Muscle of back (tissue), 13 donors: ENCODE results near the gene PRND. TPM values are rescaled to one million over a fixed set of nuclear protein-coding genes. Genes with fewer than 3 reads are reported as not detected.
A peak's percentile ranks its signal among the peaks of the same experiment; 100 is the strongest.

Experiments
- DNase-seq, 3 donors: peaks; one replicate each; pipeline versions ENCODE4 v3.0.0 to v3.0.0-alpha.2; 2013
- long read RNA-seq, 9 donors: transcript quantifications; one replicate each; lab custom pipeline, GENCODE V29; 2026
- polyA plus RNA-seq, 10 donors: library from polyadenylated mRNA; unstranded; fragments of 120-200 nt; gene quantifications; one replicate each; pipeline ENCODE4 v1.2.1, GENCODE V29; 2013; ENCODE audit not compliant: insufficient read length in 10 of 10

Gene PRND, protein sequence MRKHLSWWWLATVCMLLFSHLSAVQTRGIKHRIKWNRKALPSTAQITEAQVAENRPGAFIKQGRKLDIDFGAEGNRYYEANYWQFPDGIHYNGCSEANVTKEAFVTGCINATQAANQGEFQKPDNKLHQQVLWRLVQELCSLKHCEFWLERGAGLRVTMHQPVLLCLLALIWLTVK
- polyA plus RNA-seq = 10 to 100 TPM; 34.5 to 54.2 (median 42.3) TPM
- long read RNA-seq, donor 1, transcript PRND-201 (2 exons, 3,980 nt) = major isoform, 20 of 20 reads
- long read RNA-seq, donor 1, partial matches to known transcripts = 0 of 20 reads
- long read RNA-seq, donor 1, other reads (novel, unspliced or antisense) = 0 of 20 reads
- long read RNA-seq, donor 2, transcript PRND-201 (2 exons, 3,980 nt) = major isoform, 22 of 22 reads
- long read RNA-seq, donor 2, partial matches to known transcripts = 0 of 22 reads
- long read RNA-seq, donor 2, other reads (novel, unspliced or antisense) = 0 of 22 reads
- long read RNA-seq, donor 3 = 0 reads
- long read RNA-seq, donor 4, transcript PRND-201 (2 exons, 3,980 nt) = major isoform, 18 of 18 reads
- long read RNA-seq, donor 4, partial matches to known transcripts = 0 of 18 reads
- long read RNA-seq, donor 4, other reads (novel, unspliced or antisense) = 0 of 18 reads
- long read RNA-seq, donor 5, transcript PRND-201 (2 exons, 3,980 nt) = major isoform, 55 of 55 reads
- long read RNA-seq, donor 5, partial matches to known transcripts = 0 of 55 reads
- long read RNA-seq, donor 5, other reads (novel, unspliced or antisense) = 0 of 55 reads
- long read RNA-seq, donor 6, transcript PRND-201 (2 exons, 3,980 nt) = major isoform, 29 of 29 reads
- long read RNA-seq, donor 6, partial matches to known transcripts = 0 of 29 reads
- long read RNA-seq, donor 6, other reads (novel, unspliced or antisense) = 0 of 29 reads
- long read RNA-seq, donor 7, transcript PRND-201 (2 exons, 3,980 nt) = major isoform, 29 of 40 reads
- long read RNA-seq, donor 7, partial matches to known transcripts = 11 of 40 reads
- long read RNA-seq, donor 7, other reads (novel, unspliced or antisense) = 0 of 40 reads
- long read RNA-seq, donor 8, transcript PRND-201 (2 exons, 3,980 nt) = major isoform, 22 of 22 reads
- long read RNA-seq, donor 8, partial matches to known transcripts = 0 of 22 reads
- long read RNA-seq, donor 8, other reads (novel, unspliced or antisense) = 0 of 22 reads
- long read RNA-seq, donor 9, transcript PRND-201 (2 exons, 3,980 nt) = major isoform, 6 of 6 reads
- long read RNA-seq, donor 9, partial matches to known transcripts = 0 of 6 reads
- long read RNA-seq, donor 9, other reads (novel, unspliced or antisense) = 0 of 6 reads

GRCh38 chr20:4721719-4722118 is at the start of gene PRND:
Gene PRND (plus strand): TSS chr20:4721909. CDS start chr20:4724552, 2,643 bp downstream.
- DNase-seq = no peak

DNA sequence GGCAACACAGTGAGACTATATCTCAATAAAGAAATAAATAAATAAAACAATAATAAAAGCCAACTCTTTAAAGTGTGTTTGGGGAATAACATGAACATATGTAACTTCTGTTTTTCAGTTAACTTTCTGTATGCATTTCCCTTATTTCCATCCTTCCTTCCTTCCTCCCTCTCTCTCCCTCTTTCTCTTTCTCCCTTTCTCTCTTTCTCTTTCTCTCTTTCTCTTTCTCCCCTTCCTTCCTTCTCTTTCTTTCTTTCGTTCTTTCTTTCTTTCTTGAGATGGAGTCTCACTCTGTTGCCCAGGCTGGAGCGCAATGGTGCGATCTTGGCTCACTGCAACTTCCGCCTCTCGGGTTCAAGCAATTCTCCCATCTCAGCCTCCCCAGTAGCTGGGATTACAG is 48.8 kb upstream of the PRND start:
- DNase-seq = no peak

DNA sequence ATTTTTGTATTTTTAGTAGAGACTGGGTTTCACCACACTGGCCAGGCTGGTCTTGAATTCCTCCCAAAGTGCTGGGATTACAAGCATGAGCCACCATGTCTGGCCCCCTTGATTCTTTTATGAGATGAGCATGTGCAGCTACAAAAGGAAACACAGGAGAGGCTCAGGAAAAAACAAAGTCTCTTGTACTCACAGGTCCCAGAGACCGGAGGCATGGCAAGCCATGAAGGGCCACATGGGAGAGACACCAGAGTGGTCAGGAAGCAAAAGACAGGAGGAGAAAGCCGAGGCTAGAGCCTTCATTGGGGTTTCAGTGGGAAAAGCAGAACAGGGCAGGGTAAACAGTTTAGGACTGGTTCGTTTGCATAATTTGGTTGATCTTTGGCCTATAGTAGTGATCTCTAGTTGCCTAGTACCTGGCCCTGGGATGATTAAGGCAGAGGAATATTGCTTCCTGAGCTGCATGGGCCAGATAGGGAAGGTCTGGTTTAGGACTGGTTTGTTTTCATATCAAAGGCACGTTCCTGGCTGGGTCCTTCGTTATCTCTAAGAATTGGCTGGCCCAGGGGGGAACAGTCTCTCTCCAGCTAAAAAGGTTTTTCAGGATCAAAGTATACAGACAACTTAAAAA is 48.2 kb upstream of the PRND start:
- no peak for DNase-seq

DNA sequence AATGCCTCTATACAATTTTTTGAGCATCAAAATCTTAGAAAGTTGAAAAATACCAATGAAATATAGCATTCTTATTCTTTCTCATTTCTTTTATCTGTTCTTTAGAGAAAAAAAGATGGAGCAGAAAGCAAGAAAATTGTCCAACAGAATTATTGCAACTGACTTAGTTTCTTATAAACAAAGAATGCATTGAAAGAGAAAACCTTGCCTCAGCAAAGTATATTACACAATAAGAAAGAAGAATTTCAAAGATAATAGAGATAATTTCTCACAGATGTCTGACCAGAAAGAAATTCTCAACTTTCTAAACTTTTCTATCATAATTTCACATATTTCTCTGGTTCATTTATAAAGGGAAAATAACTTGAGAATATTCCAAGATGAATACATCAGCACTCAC is 47.0 kb upstream of the PRND start:
- no peak for DNase-seq

DNA sequence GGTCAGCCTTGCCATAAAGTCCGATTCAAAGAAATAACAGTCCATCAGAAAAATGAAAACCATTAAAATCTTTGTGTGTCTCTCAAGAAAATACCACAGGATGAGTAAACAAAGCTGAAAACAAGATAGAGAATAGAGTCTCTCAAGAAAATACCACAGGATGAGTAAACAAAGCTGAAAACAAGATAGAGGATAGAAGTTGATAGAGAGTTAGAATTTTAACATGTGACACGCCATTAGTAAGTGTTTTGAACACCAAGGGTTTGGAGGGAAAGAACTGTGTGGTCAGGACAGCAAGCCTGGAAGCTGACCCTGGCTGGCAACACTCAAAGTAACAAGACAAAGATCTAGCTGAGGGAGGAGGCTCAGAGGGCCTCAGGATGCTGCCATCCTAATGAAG is 43.9 kb upstream of the PRND start:
- no peak for DNase-seq

DNA sequence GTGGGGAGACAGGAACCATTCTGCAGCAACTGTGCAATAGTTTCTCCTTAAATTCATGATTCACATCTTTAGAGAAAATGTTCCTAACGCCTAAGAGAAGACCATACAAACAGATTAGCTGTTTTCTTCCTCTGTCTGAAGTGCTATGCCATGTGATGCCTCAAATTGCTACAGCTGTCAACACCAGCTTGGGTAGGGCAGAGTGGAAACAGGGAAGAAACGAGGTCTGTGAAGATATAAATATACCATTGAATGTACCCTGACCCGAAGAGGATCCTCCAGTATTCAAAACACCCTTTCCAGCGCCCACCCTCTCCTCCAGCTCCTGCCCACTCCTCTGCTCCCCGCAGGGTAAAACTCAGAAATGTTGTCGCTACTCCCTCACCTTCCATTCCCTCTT is 40.3 kb upstream of the PRND start:
- no peak for DNase-seq

DNA sequence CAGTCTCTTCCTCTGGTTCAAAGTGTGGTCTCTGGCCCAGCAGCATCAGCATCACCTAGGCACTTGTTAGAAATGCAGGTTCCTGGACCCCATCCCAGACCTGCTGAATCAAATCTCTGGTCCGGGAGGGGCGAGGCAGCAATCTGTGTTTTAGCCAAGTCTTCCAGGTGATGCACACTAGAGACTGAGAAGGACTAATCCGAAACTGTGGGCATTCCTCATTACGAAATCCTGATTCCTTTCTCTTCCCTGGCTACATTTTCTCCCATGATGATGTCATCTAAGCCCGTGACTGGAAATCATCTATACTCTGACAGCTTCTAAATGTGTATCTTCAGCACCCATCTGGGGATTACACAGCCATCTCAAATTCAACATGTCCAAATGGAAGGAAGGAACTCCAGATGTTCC is 39.7 kb upstream of the PRND start:
- peak in 2 of 3 donors; percentile 22 to 42 for DNase-seq

GRCh38 chr20:4682682-4683081 is 39.0 kb upstream of the PRND start:
- DNase-seq = no peak

GRCh38 chr20:4683261-4683660 is 38.4 kb upstream of the PRND start:
- DNase-seq = no peak

- DNase-seq = no peak
Observed at GRCh38 chr20:4684837-4685413, 36.8 kb upstream of the PRND start.

- DNase-seq = no peak
Observed at GRCh38 chr20:4685923-4686221, 35.8 kb upstream of the PRND start.

- no peak for DNase-seq
Observed at GRCh38 chr20:4688305-4688704, 33.4 kb upstream of the PRND start.

DNA sequence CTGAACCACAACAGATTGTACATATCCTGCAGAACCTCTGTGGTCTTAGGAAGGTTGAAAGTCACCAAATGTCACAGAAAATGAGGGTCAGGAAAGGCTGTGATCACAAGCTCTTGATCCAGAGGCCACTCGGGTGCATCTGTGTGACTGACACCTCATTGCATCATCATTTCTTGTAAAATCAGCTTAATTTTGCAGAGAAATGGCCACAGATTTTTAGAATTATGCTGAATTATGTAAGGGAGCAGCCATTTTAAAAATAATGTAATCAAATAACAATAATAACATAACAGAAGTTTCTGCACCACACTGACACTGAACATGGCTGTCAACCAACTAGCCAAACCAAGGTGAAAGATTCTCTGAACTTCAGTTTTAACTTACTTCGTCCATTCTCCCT is 32.5 kb upstream of the PRND start:
- no peak for DNase-seq

- DNase-seq = no peak
Observed at GRCh38 chr20:4691753-4692152, 30.0 kb upstream of the PRND start.

DNA sequence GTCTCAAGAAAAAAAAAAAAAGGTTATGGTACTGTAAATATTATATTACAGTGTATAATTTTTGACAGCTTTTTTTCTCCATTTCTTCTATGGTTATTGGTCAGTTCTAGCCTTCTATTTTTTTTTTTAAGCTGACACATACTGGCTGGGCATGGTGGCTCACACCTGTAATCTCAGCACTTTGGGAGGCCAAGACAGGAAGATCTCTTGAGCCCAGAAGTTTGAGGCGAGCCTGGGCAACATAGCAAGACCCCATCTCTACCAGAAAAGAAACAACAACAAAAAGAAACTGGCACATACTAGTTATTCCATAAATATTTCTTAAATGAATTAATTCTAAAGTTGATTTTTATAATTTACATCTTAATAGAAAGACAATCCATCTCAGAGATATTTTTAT is 27.6 kb upstream of the PRND start:
- no peak for DNase-seq

- no peak for DNase-seq
Observed at GRCh38 chr20:4697189-4697830, 24.4 kb upstream of the PRND start.

DNA sequence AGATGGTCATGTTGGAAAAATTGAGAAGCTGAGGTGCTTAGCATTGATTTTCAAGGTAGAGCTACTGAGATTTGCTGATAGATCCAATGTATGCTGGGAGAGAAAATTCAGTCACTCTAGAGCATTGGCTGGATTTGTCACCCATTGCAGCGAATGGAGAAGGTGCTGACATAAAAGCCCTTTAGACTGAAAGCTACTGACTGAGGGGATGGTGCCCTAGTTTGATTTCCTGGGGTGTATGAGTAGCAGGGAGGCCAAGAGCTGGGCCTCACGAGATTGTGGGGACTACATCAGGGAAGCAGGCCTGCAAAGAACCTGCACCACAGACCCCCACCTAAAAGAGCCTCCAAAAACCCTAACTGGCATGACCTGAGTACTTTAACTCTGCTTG is 23.9 kb upstream of the PRND start:
- no peak for DNase-seq

- DNase-seq = no peak
Observed at GRCh38 chr20:4699216-4699615, 22.5 kb upstream of the PRND start.

- DNase-seq = no peak
Observed at GRCh38 chr20:4699957-4700356, 21.8 kb upstream of the PRND start.

GRCh38 chr20:4702562-4703280 is 19.0 kb upstream of the PRND start:
- no peak for DNase-seq
